Lower lobe of right lung (tissue), 2 donors: ENCODE measurements around the gene GALNT11. TPM values are rescaled to one million over a fixed set of nuclear protein-coding genes. Genes with fewer than 3 reads are reported as not detected.
A peak's percentile ranks its signal among the peaks of the same experiment; 100 is the strongest.
"Not testable (repeated sequence)": the region's sequence is repeated elsewhere in the genome, so short reads cannot be mapped to it uniquely, and the experiment has no call there.

Experiments used
- ATAC-seq, 2 donors: fragments of 200-7000 bp; cut with Tn5 transposase; one replicate each; pipeline ENCODE4 v1.9.1; 2020 to 2022; ENCODE audit warnings: mild to moderate bottlenecking in 2 of 2, moderate library complexity in 2 of 2
- DNase-seq: peaks from one replicate; pipeline ENCODE4 v3.0.0-alpha.2; 2020
- H3K27ac ChIP-seq: fragments of 200-600 bp; one replicate; pipeline ENCODE4 v1.8.0; 2022
- H3K27me3 ChIP-seq: fragments of 200-600 bp; one replicate; pipeline ENCODE4 v1.8.0; 2022; ENCODE audit warnings: low read depth
- H3K36me3 ChIP-seq: fragments of 200-600 bp; one replicate; pipeline ENCODE4 v1.8.0; 2022; ENCODE audit warnings: mild to moderate bottlenecking
- H3K4me1 ChIP-seq: fragments of 200-600 bp; one replicate; pipeline ENCODE4 v1.8.0; 2022
- H3K4me3 ChIP-seq: fragments of 200-600 bp; one replicate; pipeline ENCODE4 v1.8.0; 2022; ENCODE audit warnings: mild to moderate bottlenecking
- H3K9me3 ChIP-seq: fragments of 200-600 bp; one replicate; pipeline ENCODE4 v1.8.0; 2022
- CTCF ChIP-seq: fragments of 200-600 bp; IDR thresholded peaks from one replicate; pipeline ENCODE4 v1.8.0; 2022; ENCODE audit warnings: antibody characterized with exemption, mild to moderate bottlenecking
- intact Hi-C: fragments of 100-400 bp; cut with DNase I; formaldehyde crosslinking; loops from one replicate; pipeline ENCODE4 v1.11.0; 2022
- total RNA-seq: library from RNA; stranded (reverse); fragmentation: NEBNext Ultra II Directional; extraction: Animal tissue kit (Norgen Biotek cat#: 25700); gene quantifications from one replicate; pipeline ENCODE4 v1.2.1, GENCODE V29; 2021
- donor health status: DM: no; HTN: yes; CAD: no; lungs with severe emphysema.

Gene GALNT11
- total RNA-seq, 1 donor from 2014 or later, result 39.6 TPM

DNA sequence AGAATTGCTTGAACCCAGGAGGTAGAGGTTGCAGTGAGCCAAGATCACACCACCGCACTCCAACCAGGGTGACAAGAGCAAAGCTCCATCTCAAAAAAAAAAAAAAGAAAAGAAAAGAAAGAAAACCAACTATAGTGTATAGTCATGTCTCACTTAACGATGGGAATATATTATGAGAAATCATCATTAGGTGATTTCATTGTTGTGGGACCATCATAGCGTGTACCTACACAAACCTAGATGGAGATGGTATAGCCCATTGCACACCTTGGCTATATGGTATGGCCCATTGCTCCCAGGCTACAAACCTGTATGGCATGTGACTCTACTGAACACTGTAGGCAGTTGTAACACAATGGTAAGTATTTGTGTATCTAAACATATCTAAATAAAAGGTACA lies 8.5 kb upstream of the GALNT11 start:
- TF ChIP-seq CTCF, result no peak
- Histone ChIP-seq H3K4me3 (no peak overlapping the region), H3K27me3 (no peaks in the 10 kb centered on the region), H3K27ac (no peak overlapping the region), H3K4me1 (no peaks in the 10 kb centered on the region), H3K9me3 (no peaks in the 10 kb centered on the region), H3K36me3 (no peaks in the 10 kb centered on the region)
- ATAC-seq (no peak), DNase-seq (no peak)
- intact Hi-C loops, result no loop called here

- H3K4me3 ChIP-seq, DNase-seq, ATAC-seq, H3K27me3 ChIP-seq, H3K9me3 ChIP-seq, H3K4me1 ChIP-seq, intact Hi-C loops, H3K36me3 ChIP-seq, H3K27ac ChIP-seq: not testable (repeated sequence)
Measured at GRCh38 chr7:152017683-152018082, 7.8 kb upstream of the GALNT11 start.

- intact Hi-C loops, H3K4me3 ChIP-seq, ATAC-seq, H3K9me3 ChIP-seq, DNase-seq, H3K27me3 ChIP-seq, H3K36me3 ChIP-seq, H3K27ac ChIP-seq, H3K4me1 ChIP-seq: not testable (repeated sequence)
Measured at GRCh38 chr7:152021740-152022139, 3.7 kb upstream of the GALNT11 start.

DNA sequence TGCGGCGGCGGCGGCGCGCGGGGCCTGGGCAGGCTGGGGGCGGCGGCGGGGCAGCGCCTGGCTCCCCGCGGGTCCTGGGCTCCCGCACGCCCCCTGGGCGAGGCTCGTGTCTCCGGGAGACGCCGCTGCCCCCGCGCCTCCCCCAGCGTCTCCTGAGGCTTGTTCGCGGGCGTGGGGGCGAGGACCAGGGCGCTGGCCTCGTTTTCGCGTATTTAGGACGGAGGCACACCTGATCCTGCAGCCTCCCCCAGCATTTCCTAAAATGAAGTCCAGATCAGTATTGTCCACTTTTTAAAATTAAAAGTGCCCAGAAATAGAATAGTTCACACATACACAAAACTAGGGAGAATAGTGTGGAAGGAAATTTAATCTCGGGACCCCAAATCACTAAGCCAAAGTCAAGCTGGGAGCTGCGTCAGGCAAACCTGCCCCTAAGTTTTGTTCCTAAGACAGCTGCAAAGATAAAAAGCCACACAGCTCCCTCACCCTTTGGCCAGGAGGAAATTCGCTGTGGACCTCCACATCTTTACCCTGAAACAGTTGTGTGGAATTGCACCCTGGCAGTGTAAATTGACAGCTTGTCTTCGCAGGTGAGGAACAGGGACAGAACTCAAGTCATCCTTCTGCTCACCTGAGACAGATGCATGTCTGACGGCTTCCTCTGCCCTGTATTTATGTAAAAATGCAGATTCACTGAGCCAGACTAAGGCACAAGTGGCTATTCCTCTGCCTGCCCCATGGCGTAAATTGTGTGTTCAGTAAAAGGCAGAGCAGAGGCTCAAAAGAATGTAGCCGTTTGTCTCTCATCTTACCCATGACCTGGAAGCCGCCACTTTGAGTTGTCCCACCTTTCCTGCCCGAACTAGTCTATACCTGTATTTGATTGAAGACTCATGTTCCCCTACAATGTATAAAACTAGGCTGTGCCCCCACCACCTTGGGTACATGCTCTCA lies 740 bp downstream of the GALNT11 start:
- no peaks in the 10 kb centered on the region for H3K36me3 ChIP-seq
- no peaks in the 10 kb centered on the region for H3K9me3 ChIP-seq
- no peak for TF ChIP-seq CTCF
- peak overlapping the region; percentile 69 for H3K4me3 ChIP-seq
- peaks cover 26% of the 10 kb centered on the region for H3K4me1 ChIP-seq
- intact Hi-C loops, result no loop called here
- no peak for DNase-seq
- H3K27ac ChIP-seq, result peak overlapping the region; percentile 89
- no peak for ATAC-seq
- no peaks in the 10 kb centered on the region for H3K27me3 ChIP-seq

- H3K27me3 ChIP-seq, intact Hi-C loops, ATAC-seq, H3K27ac ChIP-seq, H3K4me3 ChIP-seq, H3K9me3 ChIP-seq, DNase-seq, H3K36me3 ChIP-seq: not testable (repeated sequence)
- peaks cover 27% of the 10 kb centered on the region for H3K4me1 ChIP-seq
Measured at GRCh38 chr7:152027491-152028365, 2.3 kb downstream of the GALNT11 start.

DNA sequence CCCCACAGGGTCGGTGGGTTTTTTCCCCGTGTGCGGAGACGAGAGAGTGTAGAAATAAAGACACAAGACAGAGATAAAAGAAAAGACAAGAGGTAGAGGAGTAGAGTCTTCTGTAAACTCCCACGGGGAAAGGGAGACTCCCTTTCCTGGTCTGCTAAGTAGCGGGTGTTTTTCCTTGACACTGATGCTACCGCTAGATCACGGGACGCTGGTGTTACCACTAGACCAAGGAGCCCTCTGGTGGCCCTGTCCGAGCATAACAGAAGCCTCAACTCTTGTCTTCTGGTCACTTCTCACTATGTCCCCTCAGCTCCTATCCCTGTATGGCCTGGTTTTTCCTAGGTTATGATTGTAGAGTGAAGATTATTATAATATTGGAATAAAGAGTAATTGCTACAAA lies 4.6 kb downstream of the GALNT11 start:
- H3K4me1 ChIP-seq, result peaks cover 27% of the 10 kb centered on the region
- ATAC-seq, intact Hi-C loops, H3K9me3 ChIP-seq, H3K27ac ChIP-seq, H3K36me3 ChIP-seq, H3K4me3 ChIP-seq, H3K27me3 ChIP-seq: not testable (repeated sequence)
- DNase-seq, result peak; percentile 65
- TF ChIP-seq CTCF, result peak; percentile 50

- ATAC-seq, intact Hi-C loops, H3K27me3 ChIP-seq, H3K4me3 ChIP-seq, H3K36me3 ChIP-seq, DNase-seq, H3K27ac ChIP-seq, H3K9me3 ChIP-seq: not testable (repeated sequence)
- peaks cover 27% of the 10 kb centered on the region for H3K4me1 ChIP-seq
Measured at GRCh38 chr7:152030639-152031038, 5.2 kb downstream of the GALNT11 start.
